ENCODE measurements around the gene CD36.

- TF ChIP-seq TAF1 (IDR thresholded peaks at IDR 0.05; ENCODE audit: borderline replicate concordance, insufficient read depth, low read length) (no peak), SIN3A (IDR thresholded peaks at IDR 0.05; ENCODE audit: borderline replicate concordance, insufficient read depth, low read length) (no peak), POLR2AphosphoS5 (IDR thresholded peaks at IDR 0.05; ENCODE audit: low read depth, low read length) (no peak), FOXP2 (optimal IDR thresholded peaks at IDR 0.05; ENCODE audit: borderline replicate concordance, extremely low read depth, extremely low read length, insufficient read depth) (no peak)
These were observed 48.8 kb upstream of the CD36 start for GRCh38 chr7:80589631-80590030.

Data from PFSK-1 (cell line).